Lower leg skin (tissue), 4 donors: ENCODE measurements around the gene NSUN7. TPM values are rescaled to one million over a fixed set of nuclear protein-coding genes. Genes with fewer than 3 reads are reported as not detected.
"Not testable (repeated sequence)": the region's sequence is repeated elsewhere in the genome, so short reads cannot be mapped to it uniquely, and the experiment has no call there.

Source experiments
- DNase-seq, 2 donors: peaks; one replicate each; pipeline ENCODE4 v3.0.0-alpha.2; 2019; ENCODE audit warnings: low spot score in 2 of 2
- H3K4me3 ChIP-seq: fragments of 200-600 bp; sonication (generic); 2 replicates; pipeline ENCODE4 v1.5.1; 2017; ENCODE audit warnings: mild to moderate bottlenecking, low read depth; ENCODE audit not compliant: poor library complexity, severe bottlenecking
- POLR2A ChIP-seq, 2 donors: fragments of 450-650 bp; IDR thresholded peaks; one replicate each; pipeline ENCODE4 v1.6.1; 2016 to 2017; ENCODE audit warnings: antibody characterized with exemption in 2 of 2, mild to moderate bottlenecking in 1 of 2, moderate library complexity in 1 of 2
- WGBS, 2 donors: methylation state at CpG; one replicate each; pipeline ENCODE4 v1.1.5; 2018; 5-methylcytosine and 5-hydroxymethylcytosine counted together
- intact Hi-C: fragments of 100-400 bp; cut with DNase I; formaldehyde crosslinking; loops from one replicate; pipeline ENCODE4 v1.15.0; 2023; ENCODE audit warnings: low total_unique reads
- total RNA-seq, 4 donors: library from RNA; depleted of rRNA; stranded (reverse); fragments of >200 nt; gene quantifications; one replicate each; pipeline ENCODE4 v1.1.0, GENCODE V29; 2016
- TF ChIP-seq, protein P1 (sequence below), 3 donors: fragments of 450-650 bp; IDR thresholded peaks; one replicate each; pipeline ENCODE4 v1.5.1; 2016; ENCODE audit warnings: antibody characterized with exemption in 3 of 3, mild to moderate bottlenecking in 3 of 3, moderate library complexity in 2 of 3

The NSUN7 gene
- total RNA-seq, 4 donors from 2014 or later, result 1.7 to 4.9 (median 3.3) TPM

GRCh38 chr4:40811956-40812355, 62.2 kb downstream of the NSUN7 start:
- WGBS, 2 donors, result 77 to 86% methylated on average over 7 of the region's 7 CpGs
- intact Hi-C loops, result no loop called here
- TF ChIP-seq POLR2A (IDR thresholded peaks at IDR 0.05), result no peak
- TF ChIP-seq, protein P1, sequence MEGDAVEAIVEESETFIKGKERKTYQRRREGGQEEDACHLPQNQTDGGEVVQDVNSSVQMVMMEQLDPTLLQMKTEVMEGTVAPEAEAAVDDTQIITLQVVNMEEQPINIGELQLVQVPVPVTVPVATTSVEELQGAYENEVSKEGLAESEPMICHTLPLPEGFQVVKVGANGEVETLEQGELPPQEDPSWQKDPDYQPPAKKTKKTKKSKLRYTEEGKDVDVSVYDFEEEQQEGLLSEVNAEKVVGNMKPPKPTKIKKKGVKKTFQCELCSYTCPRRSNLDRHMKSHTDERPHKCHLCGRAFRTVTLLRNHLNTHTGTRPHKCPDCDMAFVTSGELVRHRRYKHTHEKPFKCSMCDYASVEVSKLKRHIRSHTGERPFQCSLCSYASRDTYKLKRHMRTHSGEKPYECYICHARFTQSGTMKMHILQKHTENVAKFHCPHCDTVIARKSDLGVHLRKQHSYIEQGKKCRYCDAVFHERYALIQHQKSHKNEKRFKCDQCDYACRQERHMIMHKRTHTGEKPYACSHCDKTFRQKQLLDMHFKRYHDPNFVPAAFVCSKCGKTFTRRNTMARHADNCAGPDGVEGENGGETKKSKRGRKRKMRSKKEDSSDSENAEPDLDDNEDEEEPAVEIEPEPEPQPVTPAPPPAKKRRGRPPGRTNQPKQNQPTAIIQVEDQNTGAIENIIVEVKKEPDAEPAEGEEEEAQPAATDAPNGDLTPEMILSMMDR (IDR thresholded peaks at IDR 0.05), result no peak
- no peak for DNase-seq
- H3K4me3 ChIP-seq, result no peak overlapping the region

- TF ChIP-seq, protein P1 (IDR thresholded peaks at IDR 0.05), result no peak
- no peak overlapping the region for H3K4me3 ChIP-seq
- intact Hi-C loops, result no loop called here
- WGBS, 2 donors, result 86% methylated on average over 8 of the region's 8 CpGs
- no peak for DNase-seq
Measured at GRCh38 chr4:40812386-40812785, 62.6 kb downstream of the NSUN7 start.

DNA sequence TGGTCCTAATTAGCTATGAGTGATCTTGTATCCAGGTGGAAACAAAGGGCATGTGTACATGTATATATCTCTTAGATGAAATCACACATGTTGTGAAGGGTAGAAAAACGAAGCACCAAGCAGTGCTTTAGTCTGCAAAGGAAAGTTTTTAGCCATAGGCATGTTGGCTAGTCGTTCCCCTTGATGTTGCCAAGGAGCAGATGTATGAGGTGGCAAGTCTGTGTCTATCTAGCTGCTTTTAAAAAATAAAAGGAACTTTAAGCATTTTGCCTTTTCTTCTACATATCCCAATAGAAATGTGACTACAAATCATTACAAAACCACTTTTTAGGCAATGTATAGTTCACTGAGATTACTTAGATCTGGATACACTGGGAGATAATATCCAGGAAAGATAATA, 63.1 kb downstream of the NSUN7 start:
- TF ChIP-seq, protein P1 (IDR thresholded peaks at IDR 0.05), result no peak
- no peak for TF ChIP-seq POLR2A (IDR thresholded peaks at IDR 0.05)
- H3K4me3 ChIP-seq, result no peak overlapping the region
- WGBS, 2 donors, result 56 to 70% methylated on average over 2 of the region's 2 CpGs
- no peak for DNase-seq
- intact Hi-C loops, result no loop called here

- H3K4me3 ChIP-seq, DNase-seq, intact Hi-C loops: not testable (repeated sequence)
- 93 to 96% methylated on average over 6 of the region's 6 CpGs for WGBS, 2 donors
Measured at GRCh38 chr4:40817157-40817556, 67.4 kb downstream of the NSUN7 start.

GRCh38 chr4:40820101-40820500, 70.3 kb downstream of the NSUN7 start:
- intact Hi-C loops, result no loop called here
- 98 to 99% methylated on average over 11 of the region's 11 CpGs for WGBS, 2 donors
- peak in 1 of 2 donors; percentile 8 for DNase-seq
- no peak overlapping the region for H3K4me3 ChIP-seq
- no peak for TF ChIP-seq POLR2A (IDR thresholded peaks at IDR 0.05)
- TF ChIP-seq, protein P1 (IDR thresholded peaks at IDR 0.05), result no peak

DNA sequence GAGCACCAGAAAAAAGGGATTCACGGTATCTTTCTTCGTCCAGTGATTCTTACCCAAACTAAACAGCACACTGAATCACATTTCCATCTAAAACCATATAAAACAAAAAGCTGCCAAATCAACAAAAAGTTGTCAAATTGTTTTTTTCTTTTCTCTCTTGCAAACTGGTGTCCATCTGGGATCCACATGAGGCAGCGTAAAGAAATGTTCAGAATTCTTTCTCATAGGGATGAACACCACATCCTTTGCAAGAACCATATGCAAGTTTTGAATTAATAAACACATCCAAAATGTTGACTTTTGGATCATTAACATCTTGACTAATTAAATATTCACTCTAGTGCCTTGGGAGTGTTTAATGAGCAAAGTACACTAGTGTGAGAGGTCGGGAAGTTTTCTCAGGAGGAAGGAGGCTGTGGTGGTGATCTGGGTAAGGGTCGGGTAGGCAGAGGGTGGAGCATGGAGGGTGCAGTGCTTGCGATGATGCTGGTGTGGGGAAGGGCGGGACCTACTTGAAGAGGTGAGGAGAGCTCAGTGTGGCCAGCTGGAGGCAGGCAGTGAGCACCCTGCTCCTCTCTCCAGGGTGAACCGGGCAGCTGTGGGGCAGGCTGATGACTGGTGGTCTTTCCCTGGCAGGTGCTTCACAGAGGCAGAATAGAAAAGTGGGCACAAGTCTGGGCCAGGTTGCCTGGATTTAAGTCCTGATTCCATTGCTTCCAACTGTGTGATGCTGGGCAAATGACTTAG, 72.8 kb downstream of the NSUN7 start:
- TF ChIP-seq POLR2A (IDR thresholded peaks at IDR 0.05), result no peak
- TF ChIP-seq, protein P1 (IDR thresholded peaks at IDR 0.05), result no peak
- WGBS, 2 donors, result 82 to 86% methylated on average over 8 of the region's 8 CpGs

More for the DNA sequence above, 72.8 kb downstream of the NSUN7 start:
- no peak for DNase-seq
- intact Hi-C loops, result no loop called here
- no peak overlapping the region for H3K4me3 ChIP-seq
